ENCODE results near the gene MLIP. TPM values are rescaled to one million over a fixed set of nuclear protein-coding genes. Genes with fewer than 3 reads are reported as not detected.

Gene MLIP
- total and polyA plus RNA-seq, 10 donors, result 0.02 to 0.30 (median 0.07) TPM; not detected in 6

GRCh38 chr6:54173089-54173488 is 61.8 kb downstream of the MLIP start:
- Histone ChIP-seq H3K27me3 (replicated peaks in 1 of 7) (no peaks in the 10 kb centered on the region), H3K4me3 (no peak overlapping the region), H3K9me3 (peaks cover 0 to 10% (median 0%) of the 10 kb centered on the region in 8 donors), H3K4me1 (no peaks in the 10 kb centered on the region), H3K36me3 (no peaks in the 10 kb centered on the region), H3K27ac (no peak overlapping the region)
- DNase-seq, result no peak
- TF ChIP-seq CTCF (IDR thresholded peaks at IDR 0.05 in 8 of 11, conservative IDR thresholded peaks at IDR 0.05 in 3 of 11) (no peak), POLR2A (IDR thresholded peaks at IDR 0.05) (no peak), POLR2AphosphoS5 (IDR thresholded peaks at IDR 0.05) (no peak)
- intact Hi-C loops (cut with DNase I; ENCODE audit: low total_unique reads), result no loop called here

DNA sequence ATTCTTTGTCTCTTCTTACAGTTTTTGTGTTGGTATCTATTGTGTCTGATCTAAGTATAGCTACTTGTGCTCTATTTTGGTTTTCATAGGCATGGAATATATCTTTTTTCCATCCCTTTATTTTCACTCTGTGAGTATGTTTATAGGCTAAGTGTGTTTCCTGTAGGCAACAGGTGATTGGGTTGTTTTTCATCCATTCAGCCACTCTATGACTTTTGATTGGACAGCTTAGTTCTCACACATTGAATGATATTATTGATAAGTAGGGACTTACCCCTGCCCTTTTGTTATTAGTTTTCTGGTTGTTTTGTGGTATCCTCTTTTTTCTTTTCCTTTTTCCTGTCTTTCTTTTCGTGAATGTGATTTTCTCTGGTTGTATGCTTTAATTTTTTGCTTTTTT is 67.9 kb downstream of the MLIP start:
- Histone ChIP-seq H3K4me1 (no peaks in the 10 kb centered on the region), H3K4me3 (no peak overlapping the region), H3K27me3 (replicated peaks in 1 of 7) (no peaks in the 10 kb centered on the region), H3K36me3 (no peaks in the 10 kb centered on the region), H3K9me3 (peaks cover 0 to 10% (median 0%) of the 10 kb centered on the region in 8 donors), H3K27ac (no peak overlapping the region)
- intact Hi-C loops (cut with DNase I; ENCODE audit: low total_unique reads), result no loop called here
- TF ChIP-seq CTCF (IDR thresholded peaks at IDR 0.05 in 8 of 11, conservative IDR thresholded peaks at IDR 0.05 in 3 of 11) (no peak), POLR2A (IDR thresholded peaks at IDR 0.05) (no peak), POLR2AphosphoS5 (IDR thresholded peaks at IDR 0.05) (no peak)
- no peak for DNase-seq
- WGBS, 5 donors, result 0 to 38% (median 0%) methylated on average over 1 of the region's 1 CpG

GRCh38 chr6:54183616-54184015 is 72.4 kb downstream of the MLIP start:
- TF ChIP-seq POLR2A (IDR thresholded peaks at IDR 0.05) (no peak), CTCF (IDR thresholded peaks at IDR 0.05 in 8 of 11, conservative IDR thresholded peaks at IDR 0.05 in 3 of 11) (no peak), POLR2AphosphoS5 (IDR thresholded peaks at IDR 0.05) (no peak)
- Histone ChIP-seq H3K36me3 (no peaks in the 10 kb centered on the region), H3K4me1 (no peaks in the 10 kb centered on the region), H3K4me3 (no peak overlapping the region), H3K9me3 (no peaks in the 10 kb centered on the region), H3K27ac (no peak overlapping the region), H3K27me3 (replicated peaks in 1 of 7) (no peaks in the 10 kb centered on the region)
- DNase-seq, result no peak
- WGBS, 5 donors, result 91 to 95% (median 93%) methylated on average over 7 of the region's 7 CpGs
- intact Hi-C loops (cut with DNase I; ENCODE audit: low total_unique reads), result no loop called here

GRCh38 chr6:54185885-54186284 is 74.6 kb downstream of the MLIP start:
- Histone ChIP-seq H3K9me3 (no peaks in the 10 kb centered on the region), H3K27me3 (replicated peaks in 1 of 7) (no peaks in the 10 kb centered on the region), H3K36me3 (no peaks in the 10 kb centered on the region), H3K4me1 (no peaks in the 10 kb centered on the region), H3K4me3 (no peak overlapping the region), H3K27ac (no peak overlapping the region)
- no peak for DNase-seq
- 80 to 100% (median 83%) methylated on average over 1 of the region's 1 CpG for WGBS, 5 donors
- TF ChIP-seq POLR2A (IDR thresholded peaks at IDR 0.05) (no peak), POLR2AphosphoS5 (IDR thresholded peaks at IDR 0.05) (no peak)
- intact Hi-C loops (cut with DNase I; ENCODE audit: low total_unique reads), result no loop called here

- Histone ChIP-seq H3K27ac (no peak overlapping the region), H3K36me3 (no peaks in the 10 kb centered on the region), H3K4me1 (no peaks in the 10 kb centered on the region), H3K9me3 (no peaks in the 10 kb centered on the region), H3K27me3 (replicated peaks in 1 of 7) (no peaks in the 10 kb centered on the region), H3K4me3 (no peak overlapping the region)
- DNase-seq, result no peak
- intact Hi-C loops (cut with DNase I; ENCODE audit: low total_unique reads), result no loop called here
- TF ChIP-seq POLR2A (IDR thresholded peaks at IDR 0.05) (no peak), POLR2AphosphoS5 (IDR thresholded peaks at IDR 0.05) (no peak), CTCF (IDR thresholded peaks at IDR 0.05 in 8 of 11, conservative IDR thresholded peaks at IDR 0.05 in 3 of 11) (no peak)
- WGBS, 5 donors, result 38 to 54% (median 41%) methylated on average over 2 of the region's 2 CpGs
Measured at GRCh38 chr6:54188846-54189245, 77.6 kb downstream of the MLIP start.

Measured in spleen (tissue), 11 donors.